ENCODE results near the gene MMP15. TPM values are rescaled to one million over a fixed set of nuclear protein-coding genes. Genes with fewer than 3 reads are reported as not detected.

The MMP15 gene
- total RNA-seq, 1 donor from 2014 or later: 15.1 TPM

GRCh38 chr16:58040945-58041627 is 15.5 kb downstream of the MMP15 start:
- H3K4me3 ChIP-seq (ENCODE audit: low read length in 3 of 3): no peak overlapping the region
- H3K27me3 ChIP-seq (ENCODE audit: control insufficient read depth in 3 of 3, insufficient read depth in 3 of 3, low read length in 3 of 3): no peaks in the 10 kb centered on the region
- no peak overlapping the region for H3K9ac ChIP-seq (ENCODE audit: low read depth in 1 of 3, low read length in 3 of 3)
- peaks cover 4 to 8% (median 7%) of the 10 kb centered on the region in 3 donors for H3K4me1 ChIP-seq (ENCODE audit: control insufficient read depth in 3 of 3, insufficient read depth in 3 of 3, low read length in 3 of 3)
- H3K36me3 ChIP-seq (ENCODE audit: control insufficient read depth in 3 of 3, insufficient read depth in 3 of 3, low read length in 3 of 3): peaks cover 36 to 63% (median 39%) of the 10 kb centered on the region in 3 donors
- H3K27ac ChIP-seq (ENCODE audit: low read depth, low read length): no peak overlapping the region
- no peaks in the 10 kb centered on the region for H3K9me3 ChIP-seq (ENCODE audit: control insufficient read depth in 3 of 3, low read length in 3 of 3)

- Histone ChIP-seq H3K9ac (ENCODE audit: low read depth in 1 of 3, low read length in 3 of 3) (no peak overlapping the region), H3K36me3 (ENCODE audit: control insufficient read depth in 3 of 3, insufficient read depth in 3 of 3, low read length in 3 of 3) (peaks cover 36 to 63% (median 39%) of the 10 kb centered on the region in 3 donors), H3K9me3 (ENCODE audit: control insufficient read depth in 3 of 3, low read length in 3 of 3) (no peaks in the 10 kb centered on the region), H3K27me3 (ENCODE audit: control insufficient read depth in 3 of 3, insufficient read depth in 3 of 3, low read length in 3 of 3) (no peaks in the 10 kb centered on the region), H3K4me3 (ENCODE audit: low read length in 3 of 3) (no peak overlapping the region), H3K27ac (ENCODE audit: low read depth, low read length) (no peak overlapping the region), H3K4me1 (ENCODE audit: control insufficient read depth in 3 of 3, insufficient read depth in 3 of 3, low read length in 3 of 3) (peaks cover 2 to 3% (median 2%) of the 10 kb centered on the region in 3 donors)
These were observed 16.0 kb downstream of the MMP15 start for GRCh38 chr16:58041628-58041955.

DNA sequence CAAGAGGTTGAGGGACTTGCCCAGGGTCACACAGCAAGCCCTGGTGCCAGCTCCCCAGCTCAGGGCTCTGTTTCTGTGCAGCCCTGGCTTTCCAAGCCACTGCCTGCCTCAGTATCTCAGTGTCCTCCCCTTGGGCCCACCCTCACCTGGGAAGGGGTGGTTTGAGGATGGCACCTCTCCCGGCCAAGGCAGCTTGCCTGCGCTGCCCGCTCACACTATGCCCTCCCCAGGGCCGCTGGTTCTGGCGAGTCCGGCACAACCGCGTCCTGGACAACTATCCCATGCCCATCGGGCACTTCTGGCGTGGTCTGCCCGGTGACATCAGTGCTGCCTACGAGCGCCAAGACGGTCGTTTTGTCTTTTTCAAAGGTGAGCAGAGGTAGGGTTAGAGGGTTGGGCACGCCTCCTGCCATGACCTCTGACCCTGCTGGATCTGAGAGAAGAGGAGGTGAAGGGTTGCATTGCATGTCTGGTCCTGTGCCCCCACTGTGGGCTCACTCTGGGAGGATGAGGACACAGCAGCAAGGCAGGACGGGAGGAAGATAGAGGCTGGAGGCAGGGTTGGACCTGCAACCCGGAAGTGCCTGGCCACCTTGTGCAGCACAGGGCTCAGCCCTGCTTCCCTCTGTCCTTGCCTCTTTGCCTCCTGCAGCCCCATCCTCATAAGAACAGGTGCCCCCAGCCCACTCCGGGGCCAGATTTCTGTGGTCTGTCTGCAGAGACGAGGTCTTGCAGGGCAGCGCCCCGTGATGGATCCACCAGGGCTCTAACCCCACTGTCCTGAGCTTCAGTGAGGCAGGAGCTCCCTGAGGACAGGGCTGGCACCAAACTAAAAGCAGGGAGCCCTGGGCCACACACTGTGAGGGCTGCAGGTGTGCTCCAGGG is 16.7 kb downstream of the MMP15 start:
- no peaks in the 10 kb centered on the region for H3K27me3 ChIP-seq (ENCODE audit: control insufficient read depth in 3 of 3, insufficient read depth in 3 of 3, low read length in 3 of 3)
- no peaks in the 10 kb centered on the region for H3K9me3 ChIP-seq (ENCODE audit: control insufficient read depth in 3 of 3, low read length in 3 of 3)
- no peak overlapping the region for H3K27ac ChIP-seq (ENCODE audit: low read depth, low read length)
- no peak overlapping the region for H3K4me3 ChIP-seq (ENCODE audit: low read length in 3 of 3)
- H3K36me3 ChIP-seq (ENCODE audit: control insufficient read depth in 3 of 3, insufficient read depth in 3 of 3, low read length in 3 of 3): peaks cover 36 to 63% (median 39%) of the 10 kb centered on the region in 3 donors
- H3K4me1 ChIP-seq (ENCODE audit: control insufficient read depth in 3 of 3, insufficient read depth in 3 of 3, low read length in 3 of 3): peaks cover 4 to 5% (median 5%) of the 10 kb centered on the region in 3 donors
- no peak overlapping the region for H3K9ac ChIP-seq (ENCODE audit: low read depth in 1 of 3, low read length in 3 of 3)

GRCh38 chr16:58042886-58043515 is 17.4 kb downstream of the MMP15 start:
- Histone ChIP-seq H3K27me3 (ENCODE audit: control insufficient read depth in 3 of 3, insufficient read depth in 3 of 3, low read length in 3 of 3) (no peaks in the 10 kb centered on the region), H3K36me3 (ENCODE audit: control insufficient read depth in 3 of 3, insufficient read depth in 3 of 3, low read length in 3 of 3) (peaks cover 36 to 60% (median 39%) of the 10 kb centered on the region in 3 donors), H3K9me3 (ENCODE audit: control insufficient read depth in 3 of 3, low read length in 3 of 3) (no peaks in the 10 kb centered on the region), H3K9ac (ENCODE audit: low read depth in 1 of 3, low read length in 3 of 3) (no peak overlapping the region), H3K4me1 (ENCODE audit: control insufficient read depth in 3 of 3, insufficient read depth in 3 of 3, low read length in 3 of 3) (peaks cover 6 to 9% (median 7%) of the 10 kb centered on the region in 3 donors), H3K27ac (ENCODE audit: low read depth, low read length) (no peak overlapping the region), H3K4me3 (ENCODE audit: low read length in 3 of 3) (no peak overlapping the region)

GRCh38 chr16:58043571-58044155 is 18.1 kb downstream of the MMP15 start:
- H3K4me3 ChIP-seq (ENCODE audit: low read length in 3 of 3): no peak overlapping the region
- peaks cover 31 to 55% (median 36%) of the 10 kb centered on the region in 3 donors for H3K36me3 ChIP-seq (ENCODE audit: control insufficient read depth in 3 of 3, insufficient read depth in 3 of 3, low read length in 3 of 3)
- no peaks in the 10 kb centered on the region for H3K9me3 ChIP-seq (ENCODE audit: control insufficient read depth in 3 of 3, low read length in 3 of 3)
- no peak overlapping the region for H3K9ac ChIP-seq (ENCODE audit: low read depth in 1 of 3, low read length in 3 of 3)
- peaks cover 6 to 11% (median 9%) of the 10 kb centered on the region in 3 donors for H3K4me1 ChIP-seq (ENCODE audit: control insufficient read depth in 3 of 3, insufficient read depth in 3 of 3, low read length in 3 of 3)
- no peaks in the 10 kb centered on the region for H3K27me3 ChIP-seq (ENCODE audit: control insufficient read depth in 3 of 3, insufficient read depth in 3 of 3, low read length in 3 of 3)
- no peak overlapping the region for H3K27ac ChIP-seq (ENCODE audit: low read depth, low read length)

- no peak overlapping the region for H3K27ac ChIP-seq (ENCODE audit: low read depth, low read length)
- no peak overlapping the region for H3K4me3 ChIP-seq (ENCODE audit: low read length in 3 of 3)
- no peaks in the 10 kb centered on the region for H3K27me3 ChIP-seq (ENCODE audit: control insufficient read depth in 3 of 3, insufficient read depth in 3 of 3, low read length in 3 of 3)
- no peaks in the 10 kb centered on the region for H3K9me3 ChIP-seq (ENCODE audit: control insufficient read depth in 3 of 3, low read length in 3 of 3)
- H3K36me3 ChIP-seq (ENCODE audit: control insufficient read depth in 3 of 3, insufficient read depth in 3 of 3, low read length in 3 of 3): peaks cover 31 to 49% (median 36%) of the 10 kb centered on the region in 3 donors
- no peak overlapping the region for H3K9ac ChIP-seq (ENCODE audit: low read depth in 1 of 3, low read length in 3 of 3)
- H3K4me1 ChIP-seq (ENCODE audit: control insufficient read depth in 3 of 3, insufficient read depth in 3 of 3, low read length in 3 of 3): peaks cover 11 to 19% (median 16%) of the 10 kb centered on the region in 3 donors
These were observed 18.9 kb downstream of the MMP15 start for GRCh38 chr16:58044266-58045019.

- Histone ChIP-seq H3K4me1 (ENCODE audit: control insufficient read depth in 3 of 3, insufficient read depth in 3 of 3, low read length in 3 of 3) (peaks cover 11 to 21% (median 19%) of the 10 kb centered on the region in 3 donors), H3K9me3 (ENCODE audit: control insufficient read depth in 3 of 3, low read length in 3 of 3) (no peaks in the 10 kb centered on the region), H3K4me3 (ENCODE audit: low read length in 3 of 3) (no peak overlapping the region), H3K9ac (ENCODE audit: low read depth in 1 of 3, low read length in 3 of 3) (no peak overlapping the region), H3K36me3 (ENCODE audit: control insufficient read depth in 3 of 3, insufficient read depth in 3 of 3, low read length in 3 of 3) (peaks cover 25 to 44% (median 36%) of the 10 kb centered on the region in 3 donors), H3K27me3 (ENCODE audit: control insufficient read depth in 3 of 3, insufficient read depth in 3 of 3, low read length in 3 of 3) (no peaks in the 10 kb centered on the region), H3K27ac (ENCODE audit: low read depth, low read length) (no peak overlapping the region)
These were observed 19.5 kb downstream of the MMP15 start for GRCh38 chr16:58045096-58045495.

DNA sequence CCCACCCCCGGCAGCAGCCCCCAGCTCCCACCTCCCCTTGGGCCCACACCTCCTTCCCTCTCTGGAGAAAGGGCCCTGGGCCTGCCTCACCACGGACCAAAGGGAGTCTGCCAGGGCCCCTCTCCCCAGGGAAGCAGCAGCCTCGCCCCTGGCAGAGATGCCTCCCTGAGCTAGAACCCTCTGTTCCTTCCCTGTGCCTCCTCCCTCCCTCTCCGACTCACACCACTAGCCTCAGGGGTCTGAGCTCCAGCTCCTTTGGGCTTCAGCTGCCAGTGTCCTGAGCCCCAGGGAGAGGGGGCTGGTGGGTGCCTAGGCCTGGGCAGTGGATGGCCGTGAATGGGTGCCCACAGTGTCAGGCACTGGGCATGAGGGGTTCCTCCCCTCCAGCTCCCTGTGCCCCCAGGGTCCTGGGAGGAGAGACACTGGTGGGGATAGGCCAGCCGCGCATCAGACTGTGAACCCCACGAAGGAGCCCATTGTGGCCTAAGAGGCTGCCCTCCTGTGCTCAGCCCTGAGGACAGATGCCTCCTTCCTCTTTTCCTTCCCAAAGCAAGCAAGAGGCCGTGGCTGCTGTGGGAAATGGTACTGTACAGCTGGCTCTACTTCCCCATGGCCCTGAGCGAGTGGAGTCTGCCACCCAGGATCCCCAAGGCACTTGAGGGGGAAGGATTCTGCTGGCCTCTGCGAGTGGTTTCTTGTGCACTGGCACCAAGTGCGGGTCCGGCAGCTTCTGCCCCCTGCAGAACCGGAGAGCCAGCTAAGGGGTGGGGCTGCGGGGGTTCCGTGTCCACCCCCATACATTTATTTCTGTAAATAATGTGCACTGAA is 20.7 kb downstream of the MMP15 start:
- Histone ChIP-seq H3K9me3 (ENCODE audit: control insufficient read depth in 3 of 3, low read length in 3 of 3) (no peaks in the 10 kb centered on the region), H3K27me3 (ENCODE audit: control insufficient read depth in 3 of 3, insufficient read depth in 3 of 3, low read length in 3 of 3) (no peaks in the 10 kb centered on the region), H3K36me3 (ENCODE audit: control insufficient read depth in 3 of 3, insufficient read depth in 3 of 3, low read length in 3 of 3) (peaks cover 16 to 33% (median 25%) of the 10 kb centered on the region in 3 donors), H3K27ac (ENCODE audit: low read depth, low read length) (no peak overlapping the region), H3K4me1 (ENCODE audit: control insufficient read depth in 3 of 3, insufficient read depth in 3 of 3, low read length in 3 of 3) (peaks cover 11 to 21% (median 19%) of the 10 kb centered on the region in 3 donors), H3K9ac (ENCODE audit: low read depth in 1 of 3, low read length in 3 of 3) (no peak overlapping the region), H3K4me3 (ENCODE audit: low read length in 3 of 3) (no peak overlapping the region)
